OCI-LY3 (cell line): Measurements from ENCODE around the gene PAM.

Source experiments
- CTCF ChIP-seq: fragments of 200-600, 300-600 bp; sonication (generic); IDR thresholded peaks from 2 replicates; pipeline ENCODE4 v1.5.1; 2014; ENCODE audit warnings: antibody characterized with exemption, low read length, low read depth
- EZH2phosphoT487 ChIP-seq: fragments of 200-600 bp; shearing (Covaris generic); IDR thresholded peaks from 2 replicates; pipeline ENCODE4 v1.6.1; 2018; ENCODE audit warnings: antibody characterized with exemption, mixed run types, low read depth

GRCh38 chr5:102903074-102903871, 148.2 kb downstream of the PAM start:
- no peak for TF ChIP-seq CTCF
- TF ChIP-seq EZH2phosphoT487 = no peak
